ENCODE data around the gene MAST3. TPM values are rescaled to one million over a fixed set of nuclear protein-coding genes. Genes with fewer than 3 reads are reported as not detected.

Gene MAST3
- total and polyA plus RNA-seq, 2 of the 13 experiments (the other 11 are each of a cell fraction or from before 2014, with no cell fraction given) = 4.1 to 4.6 TPM

- TF ChIP-seq ZNF772 (CRISPR knock-in tag; IDR thresholded peaks at IDR 0.05) (0 out of 2 replicates have a peak, but pooled peaks have one; percentile 18), HNF1B (CRISPR knock-in tag; IDR thresholded peaks at IDR 0.05) (peak; percentile 1; the same call in 1 of the 2 replicates), ZNF367 (CRISPR knock-in tag; IDR thresholded peaks at IDR 0.05; ENCODE audit: borderline replicate concordance) (no peak), ZNF780A (CRISPR knock-in tag; IDR thresholded peaks at IDR 0.05) (no peak), RFXAP (CRISPR knock-in tag; IDR thresholded peaks at IDR 0.05; ENCODE audit: borderline replicate concordance) (0 out of 2 replicates have a peak, but pooled peaks have one; percentile 2), ZNF503 (CRISPR knock-in tag; IDR thresholded peaks at IDR 0.05) (no peak), ZNF3 (CRISPR knock-in tag; IDR thresholded peaks at IDR 0.05) (no peak), KAT2B (IDR thresholded peaks at IDR 0.05; ENCODE audit: borderline replicate concordance, low read depth, low read length) (no peak), IRF2 (CRISPR knock-in tag; IDR thresholded peaks at IDR 0.05) (no peak)
Observed at GRCh38 chr19:18108897-18109296, 11.3 kb downstream of the MAST3 start (continued).

- Histone ChIP-seq H3K9ac (ENCODE audit: insufficient read depth, low read depth, low read length) (peak overlapping the region; percentile 79), H3K36me3 (replicated peaks in 1 of 2; ENCODE audit: control insufficient read depth in 1 of 2, insufficient read depth in 2 of 2, low read length in 2 of 2) (0 out of 5 replicates have a peak, but pooled peaks cover 0 to 5% of the 10 kb centered on the region in 2 experiments), H2AFZ (ENCODE audit: low read length) (no peak overlapping the region), H4K20me1 (ENCODE audit: insufficient read depth, low read length) (no peaks in the 10 kb centered on the region), H3K27ac (ENCODE audit: extremely low read length, insufficient read depth, low read length) (peak overlapping the region; percentile 94), H3K4me3 (replicated peaks in 1 of 3; ENCODE audit: insufficient read depth in 1 of 3, low read depth in 2 of 3, low read length in 3 of 3) (peak overlapping the region; percentile 78 to 92 (median 88)), H3K27me3 (ENCODE audit: control insufficient read depth in 1 of 2, insufficient read depth in 2 of 2, low read length in 2 of 2) (no peaks in the 10 kb centered on the region), H3K9me3 (ENCODE audit: low read length) (no peaks in the 10 kb centered on the region), H3K4me2 (ENCODE audit: low read depth, low read length) (peak overlapping the region; percentile 93), H3K4me1 (ENCODE audit: insufficient read depth, low read length) (peaks cover 46% of the 10 kb centered on the region), H3K79me2 (ENCODE audit: insufficient read depth, low read length) (no peaks in the 10 kb centered on the region)
- peak; percentile 58 for FAIRE-seq
- DNase-seq (ENCODE audit: low spot score) = peak; percentile 53
- POLR2A ChIA-PET = interaction anchor here (0.5 to 2.7 kb wide), 21 partner anchors 8 to 219 kb away, joined by 3 to 18 read pairs (median 5); partner anchors contain the start of genes IFI30, IL12RB1, IQCN and JUND
- in situ Hi-C loops (cut with HindIII; ENCODE audit: extremely low pct_ligation_motif_present, low pct_unique_long_range_greater_than_20kb) (no loop called here), intact Hi-C loops (cut with micrococcal nuclease; ENCODE audit: unreplicated experiment) (no loop called here)
- BruUV-seq (replicated peaks) = no TSS peak
- ATAC-seq = peak; percentile 78
- 0% methylated on average over 3 of the region's 12 CpGs for WGBS (ENCODE audit: low lambda C conversion rate)
- CTCF ChIA-PET (ENCODE audit: low intra/inter-chr PET ratio, low total read pairs) = no interaction called here
- TF ChIP-seq TEAD3 (CRISPR knock-in tag; optimal IDR thresholded peaks at IDR 0.05; ENCODE audit: borderline replicate concordance) (no peak), ZHX2 (IDR thresholded peaks at IDR 0.05; ENCODE audit: low read depth) (peak; percentile 53; the same call in 1 of the 2 replicates), ZHX2 (CRISPR knock-in tag; IDR thresholded peaks at IDR 0.05; ENCODE audit: borderline replicate concordance) (no peak), ZNF33B (CRISPR knock-in tag; IDR thresholded peaks at IDR 0.05) (no peak; the same call in 1 of the 2 replicates)
Observed at GRCh38 chr19:18109341-18109732, 11.8 kb downstream of the MAST3 start.

Data from HepG2 (cell line).